Neural progenitor cell (in vitro differentiated cells): ENCODE data around the gene MRPS22. TPM values are rescaled to one million over a fixed set of nuclear protein-coding genes. Genes with fewer than 3 reads are reported as not detected.

Source experiments
- DNase-seq: peaks from one replicate; pipeline ENCODE4 v3.0.0-alpha.2; 2016; ENCODE audit warnings: low spot score
- H2AFZ ChIP-seq: fragments of 200-600 bp; sonication (generic); replicated peaks from 2 replicates; pipeline ENCODE4 v1.6.1; 2016; ENCODE audit warnings: antibody characterized with exemption
- H3F3A ChIP-seq: fragments of 200-600 bp; sonication (generic); 2 replicates; pipeline ENCODE4 v1.6.1; 2016; ENCODE audit warnings: antibody characterized with exemption, low read depth
- H3K27ac ChIP-seq: fragments of 200-600 bp; sonication (generic); 2 replicates; pipeline ENCODE4 v1.5.1; 2016; ENCODE audit warnings: mild to moderate bottlenecking
- H3K27me3 ChIP-seq: fragments of 200-600 bp; sonication (generic); 2 replicates; pipeline ENCODE4 v1.6.1; 2016; ENCODE audit warnings: mild to moderate bottlenecking, moderate library complexity
- H3K36me3 ChIP-seq: fragments of 200-600 bp; sonication (generic); 2 replicates; pipeline ENCODE4 v1.5.1; 2016
- H3K4me1 ChIP-seq: fragments of 200-600 bp; sonication (generic); 2 replicates; pipeline ENCODE4 v1.6.1; 2016; ENCODE audit warnings: mixed run types
- H3K4me2 ChIP-seq: fragments of 200-600 bp; sonication (generic); 2 replicates; pipeline ENCODE4 v1.6.1; 2016
- H3K4me3 ChIP-seq: fragments of 200-600 bp; sonication (generic); 2 replicates; pipeline ENCODE4 v1.5.1; 2016
- H3K79me2 ChIP-seq: fragments of 200-600 bp; sonication (generic); 2 replicates; pipeline ENCODE4 v1.6.1; 2016; ENCODE audit warnings: low read depth
- H3K9ac ChIP-seq: fragments of 200-600 bp; sonication (generic); 2 replicates; pipeline ENCODE4 v1.6.1; 2016
- H3K9me3 ChIP-seq: fragments of 200-600 bp; sonication (generic); 2 replicates; pipeline ENCODE4 v1.5.1; 2016; ENCODE audit warnings: low read depth
- H4K20me1 ChIP-seq: fragments of 200-600 bp; sonication (generic); 2 replicates; pipeline ENCODE4 v1.6.1; 2016; ENCODE audit warnings: low read depth
- H3K27ac Mint-ChIP-seq: 3 replicates; pipeline ENCODE4 v1.8.0; 2021; ENCODE audit warnings: mixed read lengths
- H3K27me3 Mint-ChIP-seq: 2 replicates; pipeline ENCODE4 v1.8.0; 2022; ENCODE audit warnings: low read depth, mild to moderate bottlenecking, inconsistent platforms, moderate library complexity, mixed read lengths; ENCODE audit not compliant: insufficient read depth
- H3K36me3 Mint-ChIP-seq: 3 replicates; pipeline ENCODE4 v1.8.0; 2021; ENCODE audit warnings: mixed read lengths
- H3K4me1 Mint-ChIP-seq: 3 replicates; pipeline ENCODE4 v1.8.0; 2021; ENCODE audit warnings: mixed read lengths
- H3K4me3 Mint-ChIP-seq: 3 replicates; pipeline ENCODE4 v1.8.0; 2021; ENCODE audit warnings: mild to moderate bottlenecking, moderate library complexity, mixed read lengths
- H3K9me3 Mint-ChIP-seq: 3 replicates; pipeline ENCODE4 v1.8.0; 2020; ENCODE audit warnings: mixed read lengths
- CTCF ChIP-seq: fragments of 200-600 bp; sonication (generic); IDR thresholded peaks from 2 replicates; pipeline ENCODE4 v1.5.1; 2017; ENCODE audit warnings: antibody characterized with exemption, mild to moderate bottlenecking
- EZH2 ChIP-seq: fragments of 200-600 bp; sonication (generic); IDR thresholded peaks from 2 replicates; pipeline ENCODE4 v1.6.1; 2017; ENCODE audit warnings: antibody characterized with exemption, mild to moderate bottlenecking, moderate library complexity
- EZH2phosphoT487 ChIP-seq: fragments of 200-600 bp; sonication (generic); IDR thresholded peaks from 2 replicates; pipeline ENCODE4 v1.6.1; 2017; ENCODE audit warnings: antibody characterized with exemption
- total RNA-seq: library from RNA; depleted of rRNA; stranded (reverse); fragments of >200 nt; gene quantifications from 2 replicates; pipeline ENCODE4 v1.2.3, GENCODE V29; 2015; ENCODE audit warnings: low replicate concordance

Gene MRPS22
- 54.3 and 85.8 TPM in 2 replicates for total RNA-seq

- H2AFZ ChIP-seq, result peak within 1 kb of the TSS; percentile 98
- no peaks in the 10 kb centered on the region for H3K9me3 Mint-ChIP-seq
- H3K79me2 ChIP-seq, result peaks cover 29% of the 10 kb centered on the region
- H3K36me3 ChIP-seq, result no peaks in the 10 kb centered on the region
- no peaks in the 10 kb centered on the region for H3K4me1 Mint-ChIP-seq
- H3K36me3 Mint-ChIP-seq, result no peaks in the 10 kb centered on the region
- no peaks in the 10 kb centered on the region for H4K20me1 ChIP-seq
- no peak within 1 kb of the TSS for H3K27ac Mint-ChIP-seq
- peak within 1 kb of the TSS; percentile 96 for H3K4me3 ChIP-seq
- peak within 1 kb of the TSS; percentile 99 for H3K4me2 ChIP-seq
- H3K9me3 ChIP-seq, result no peaks in the 10 kb centered on the region
- H3K27ac ChIP-seq, result no peak within 1 kb of the TSS
- no peaks in the 10 kb centered on the region for H3F3A ChIP-seq
- DNase-seq, result peak; percentile 79
- no peak for TF ChIP-seq EZH2
- TF ChIP-seq EZH2phosphoT487, result no peak
- TF ChIP-seq CTCF, result no peak
- peaks cover 8% of the 10 kb centered on the region for H3K4me1 ChIP-seq
- peaks cover 40% of the 10 kb centered on the region for H3K27me3 ChIP-seq
- peak within 1 kb of the TSS; percentile 88 for H3K9ac ChIP-seq
- no peak within 1 kb of the TSS for H3K4me3 Mint-ChIP-seq
- H3K27me3 Mint-ChIP-seq, result no peaks in the 10 kb centered on the region
Measured at GRCh38 chr3:139343895-139344856, at the start of gene MRPS22. Gene MRPS22 (plus strand): TSS chr3:139344020. CDS start chr3:139344027, 7 bp downstream.

- peaks cover 26% of the 10 kb centered on the region for H3K4me1 Mint-ChIP-seq
- Histone ChIP-seq H4K20me1 (no peaks in the 10 kb centered on the region), H3K27me3 (no peaks in the 10 kb centered on the region), H3K9ac (no peak overlapping the region), H3K4me1 (no peaks in the 10 kb centered on the region), H3K27ac (no peak overlapping the region), H3K4me3 (no peak overlapping the region), H2AFZ (no peak overlapping the region), H3F3A (no peaks in the 10 kb centered on the region), H3K9me3 (no peaks in the 10 kb centered on the region), H3K36me3 (no peaks in the 10 kb centered on the region), H3K4me2 (no peak overlapping the region), H3K79me2 (no peaks in the 10 kb centered on the region)
- no peak overlapping the region for H3K4me3 Mint-ChIP-seq
- DNase-seq, result no peak
- no peak for TF ChIP-seq CTCF
- TF ChIP-seq EZH2phosphoT487, result no peak
- no peak for TF ChIP-seq EZH2
- H3K9me3 Mint-ChIP-seq, result no peaks in the 10 kb centered on the region
- H3K27me3 Mint-ChIP-seq, result peaks cover 7% of the 10 kb centered on the region
- no peak overlapping the region for H3K27ac Mint-ChIP-seq
- H3K36me3 Mint-ChIP-seq, result no peaks in the 10 kb centered on the region
Measured at GRCh38 chr3:139295040-139295439, 48.8 kb upstream of the MRPS22 start.

- no peak overlapping the region for H3K4me3 ChIP-seq
- Mint-ChIP-seq H3K27ac (no peak overlapping the region), H3K4me1 (peaks cover 26% of the 10 kb centered on the region), H3K4me3 (no peak overlapping the region), H3K9me3 (no peaks in the 10 kb centered on the region), H3K36me3 (no peaks in the 10 kb centered on the region), H3K27me3 (peaks cover 9% of the 10 kb centered on the region)
- DNase-seq, result no peak
- no peak overlapping the region for H3K27ac ChIP-seq
- H3K9ac ChIP-seq, result no peak overlapping the region
- H4K20me1 ChIP-seq, result no peaks in the 10 kb centered on the region
- H3K79me2 ChIP-seq, result no peaks in the 10 kb centered on the region
- no peaks in the 10 kb centered on the region for H3K36me3 ChIP-seq
- TF ChIP-seq EZH2 (no peak), CTCF (no peak), EZH2phosphoT487 (no peak)
- H3K9me3 ChIP-seq, result no peaks in the 10 kb centered on the region
- H2AFZ ChIP-seq, result no peak overlapping the region
- no peak overlapping the region for H3K4me2 ChIP-seq
- H3K4me1 ChIP-seq, result no peaks in the 10 kb centered on the region
- H3F3A ChIP-seq, result no peaks in the 10 kb centered on the region
- H3K27me3 ChIP-seq, result no peaks in the 10 kb centered on the region
Measured at GRCh38 chr3:139296141-139296718, 47.6 kb upstream of the MRPS22 start.
